H9 (cell line): ENCODE results near the gene TMEM186. TPM values are rescaled to one million over a fixed set of nuclear protein-coding genes. Genes with fewer than 3 reads are reported as not detected.

Experiments
- DNase-seq: peaks from one replicate; pipeline ENCODE4 v3.0.0-alpha.2; 2017
- H2AFZ ChIP-seq: one replicate; pipeline ENCODE4 v1.6.1; 2013; ENCODE audit warnings: mild to moderate bottlenecking, low read length, control low read depth, moderate library complexity
- H2AK5ac ChIP-seq: 2 replicates; pipeline ENCODE4 v1.6.1; 2013; ENCODE audit warnings: low read length, control low read depth, mixed read lengths; ENCODE audit not compliant: insufficient read length
- H2BK120ac ChIP-seq: one replicate; pipeline ENCODE4 v1.6.1; 2013; ENCODE audit warnings: low read depth, mild to moderate bottlenecking, low read length, control low read depth, inconsistent platforms; ENCODE audit not compliant: poor library complexity, severe bottlenecking
- H2BK12ac ChIP-seq: 2 replicates; pipeline ENCODE4 v1.6.1; 2013; ENCODE audit warnings: low read length, control low read depth, mixed read lengths, low read depth; ENCODE audit not compliant: insufficient read length
- H2BK15ac ChIP-seq: 2 replicates; pipeline ENCODE4 v1.6.1; 2013; ENCODE audit warnings: low read depth, low read length, control low read depth
- H2BK20ac ChIP-seq: one replicate; pipeline ENCODE4 v1.6.1; 2013; ENCODE audit warnings: low read depth, mild to moderate bottlenecking, low read length, control low read depth, inconsistent platforms; ENCODE audit not compliant: poor library complexity, severe bottlenecking
- H2BK5ac ChIP-seq: 2 replicates; pipeline ENCODE4 v1.6.1; 2013; ENCODE audit warnings: low read length, control low read depth, mixed read lengths; ENCODE audit not compliant: insufficient read length
- H3K14ac ChIP-seq: 2 replicates; pipeline ENCODE4 v1.6.1; 2013; ENCODE audit warnings: low read length, control low read depth; ENCODE audit not compliant: insufficient read depth
- H3K18ac ChIP-seq: 2 replicates; pipeline ENCODE4 v1.6.1; 2013; ENCODE audit warnings: low read depth, mild to moderate bottlenecking, mixed read lengths, low read length, control low read depth; ENCODE audit not compliant: insufficient read length
- H3K23ac ChIP-seq: 2 replicates; pipeline ENCODE4 v1.6.1; 2013; ENCODE audit warnings: low read length, control low read depth, mixed read lengths, low read depth; ENCODE audit not compliant: insufficient read length
- H3K23me2 ChIP-seq: 2 replicates; pipeline ENCODE4 v1.6.1; 2013; ENCODE audit warnings: low read depth, mild to moderate bottlenecking, mixed read lengths, low read length, control low read depth; ENCODE audit not compliant: insufficient read length, poor library complexity, severe bottlenecking
- H3K27ac ChIP-seq: 2 replicates; pipeline ENCODE4 v1.5.1; 2013; ENCODE audit warnings: low read length, control low read depth, mixed read lengths, low read depth; ENCODE audit not compliant: insufficient read length
- H3K27me3 ChIP-seq: 2 replicates; pipeline ENCODE4 v1.6.1; 2013; ENCODE audit warnings: low read length, control low read depth, inconsistent platforms; ENCODE audit not compliant: insufficient read depth
- H3K4ac ChIP-seq: 2 replicates; pipeline ENCODE4 v1.6.1; 2013; ENCODE audit warnings: low read depth, mild to moderate bottlenecking, control low read depth, inconsistent platforms, low read length, moderate library complexity
- H3K4me1 ChIP-seq: 2 replicates; pipeline ENCODE4 v1.6.1; 2013; ENCODE audit warnings: low read length, control low read depth, inconsistent platforms; ENCODE audit not compliant: insufficient read depth
- H3K4me2 ChIP-seq: 2 replicates; pipeline ENCODE4 v1.6.1; 2013; ENCODE audit warnings: low read length, control low read depth, mixed read lengths; ENCODE audit not compliant: insufficient read length, insufficient read depth
- H3K56ac ChIP-seq: 2 replicates; pipeline ENCODE4 v1.6.1; 2013; ENCODE audit warnings: low read depth, mild to moderate bottlenecking, mixed read lengths, low read length, control low read depth; ENCODE audit not compliant: insufficient read length
- H3K79me1 ChIP-seq: 2 replicates; pipeline ENCODE4 v1.6.1; 2013; ENCODE audit warnings: low read depth, mild to moderate bottlenecking, moderate library complexity, low read length, control low read depth, inconsistent platforms; ENCODE audit not compliant: insufficient read depth, poor library complexity, severe bottlenecking
- H3K79me2 ChIP-seq: 2 replicates; pipeline ENCODE4 v1.6.1; 2013; ENCODE audit warnings: low read length, control low read depth, inconsistent platforms; ENCODE audit not compliant: insufficient read depth
- H3K9ac ChIP-seq: 2 replicates; pipeline ENCODE4 v1.6.1; 2013; ENCODE audit warnings: low read length, control low read depth, mixed read lengths; ENCODE audit not compliant: insufficient read length; ENCODE audit errors: extremely low read depth
- H3K9me3 ChIP-seq: one replicate; pipeline ENCODE4 v1.6.1; 2013; ENCODE audit warnings: low read depth, low read length, inconsistent platforms; ENCODE audit not compliant: control insufficient read depth
- H3T11ph ChIP-seq: one replicate; pipeline ENCODE4 v1.6.1; 2013; ENCODE audit warnings: mild to moderate bottlenecking, low read length, control low read depth, inconsistent platforms
- H4K20me1 ChIP-seq: one replicate; pipeline ENCODE4 v1.6.1; 2013; ENCODE audit not compliant: control insufficient read depth, insufficient read length, insufficient read depth
- H4K5ac ChIP-seq: 2 replicates; pipeline ENCODE4 v1.6.1; 2013; ENCODE audit warnings: low read depth, mild to moderate bottlenecking, mixed read lengths, low read length, control low read depth; ENCODE audit not compliant: insufficient read length
- H4K8ac ChIP-seq: replicated peaks from 2 replicates; pipeline ENCODE4 v1.6.1; 2013; ENCODE audit warnings: low read length, control low read depth, mixed read lengths, low read depth; ENCODE audit not compliant: insufficient read length
- H4K91ac ChIP-seq: 2 replicates; pipeline ENCODE4 v1.6.1; 2013; ENCODE audit warnings: low read depth, mild to moderate bottlenecking, moderate library complexity, mixed read lengths, low read length, control low read depth; ENCODE audit not compliant: insufficient read length
- H3K27ac Mint-ChIP-seq, 3 experiments: 2 replicates in 2 of 3; 3 replicates in 1 of 3; pipeline ENCODE4 v1.8.0; 2020 to 2021; ENCODE audit warnings: mixed read lengths in 3 of 3, mild to moderate bottlenecking in 1 of 3, moderate library complexity in 1 of 3
- H3K27me3 Mint-ChIP-seq: 2 replicates; pipeline ENCODE4 v1.8.0; 2021; ENCODE audit warnings: low read depth, mild to moderate bottlenecking, moderate library complexity, mixed read lengths
- H3K36me3 Mint-ChIP-seq, 3 experiments: 2 replicates in 2 of 3; 3 replicates in 1 of 3; pipeline ENCODE4 v1.8.0; 2020 to 2021; ENCODE audit warnings: low read depth in 3 of 3, mixed read lengths in 3 of 3; ENCODE audit not compliant: insufficient read depth in 1 of 3
- H3K4me1 Mint-ChIP-seq, 2 experiments: 2 replicates each; pipeline ENCODE4 v1.8.0; 2020; ENCODE audit warnings: mixed read lengths in 2 of 2
- H3K4me3 Mint-ChIP-seq, 2 experiments: 2 replicates in 1 of 2; 3 replicates in 1 of 2; pipeline ENCODE4 v1.8.0; 2020 to 2021; ENCODE audit warnings: mild to moderate bottlenecking in 2 of 2, mixed read lengths in 2 of 2, moderate library complexity in 1 of 2
- H3K9me3 Mint-ChIP-seq, 2 experiments: 2 replicates in 1 of 2; 3 replicates in 1 of 2; pipeline ENCODE4 v1.8.0; 2020; ENCODE audit warnings: mild to moderate bottlenecking in 2 of 2, mixed read lengths in 2 of 2, moderate library complexity in 1 of 2
- CTCF ChIP-seq: fragments of 200-600 bp; sonication (generic); conservative IDR thresholded peaks from 3 replicates; pipeline ENCODE4 v1.8.0; 2021; ENCODE audit warnings: antibody characterized with exemption, mild to moderate bottlenecking
- WGBS: extraction: QIAGEN DNeasy Blood & Tissue Kit; methylation state at CpG from one replicate; pipeline ENCODE4 v1.1.7; 2013; ENCODE audit warnings: missing lambda C conversion rate, low lambda C conversion rate, mixed read lengths; ENCODE audit not compliant: insufficient read length; ENCODE audit errors: extremely low coverage; 5-methylcytosine and 5-hydroxymethylcytosine counted together
- total RNA-seq: library from RNA; stranded (reverse); gene quantifications from 2 replicates; pipeline ENCODE4 v1.2.1, GENCODE V29; 2021

The TMEM186 gene
- total RNA-seq, 1 experiment from 2014 or later = 9.6 TPM

- Histone ChIP-seq H2AK5ac (no peak overlapping the region), H2AFZ (no peak overlapping the region), H3K79me2 (no peaks in the 10 kb centered on the region), H3K56ac (no peak overlapping the region), H2BK20ac (no peak overlapping the region), H3K79me1 (no peaks in the 10 kb centered on the region), H2BK5ac (no peak overlapping the region), H4K91ac (no peak overlapping the region), H3K23me2 (no peaks in the 10 kb centered on the region), H3K4me2 (no peak overlapping the region), H3K9ac (no peak overlapping the region), H2BK120ac (no peak overlapping the region), H3K4ac (no peak overlapping the region), H3K4me1 (no peaks in the 10 kb centered on the region), H3K18ac (no peak overlapping the region), H3K27ac (no peak overlapping the region), H3T11ph (no peak overlapping the region), H3K23ac (no peak overlapping the region), H3K14ac (no peak overlapping the region), H3K27me3 (no peaks in the 10 kb centered on the region), H2BK12ac (no peak overlapping the region), H3K9me3 (no peaks in the 10 kb centered on the region), H4K5ac (no peak overlapping the region), H4K8ac (no peak overlapping the region), H4K20me1 (no peaks in the 10 kb centered on the region), H2BK15ac (no peak overlapping the region)
- Mint-ChIP-seq H3K36me3 (no peaks in the 10 kb centered on the region; a peak in 1 of 7 replicates), H3K9me3 (no peaks in the 10 kb centered on the region), H3K4me3 (no peak overlapping the region), H3K27ac (no peak overlapping the region), H3K4me1 (no peaks in the 10 kb centered on the region), H3K27me3 (peaks cover 4% of the 10 kb centered on the region; the same call in 1 of the 2 replicates)
- DNase-seq = no peak
- no peak for TF ChIP-seq CTCF
- no CpG with 5 or more reads among the region's 6 CpGs for WGBS
Observed at GRCh38 chr16:8785408-8785807, 12.0 kb downstream of the TMEM186 start.
